Upper lobe of left lung (tissue), 4 donors: ENCODE measurements around the gene GOT2.
"Not testable (repeated sequence)": the region's sequence is repeated elsewhere in the genome, so short reads cannot be mapped to it uniquely, and the experiment has no call there.

Experiments used
- EP300 ChIP-seq, 4 donors: sonication (generic); formaldehyde crosslinking; IDR thresholded peaks; one replicate each; pipeline ENCODE4 v1.5.1; 2017; ENCODE audit warnings: antibody characterized with exemption in 4 of 4, control low read depth in 2 of 4
- POLR2A ChIP-seq, 4 donors: fragments of 450-650 bp; IDR thresholded peaks; one replicate each; pipeline ENCODE4 v1.5.1; 2016 to 2017; ENCODE audit warnings: antibody characterized with exemption in 4 of 4, mild to moderate bottlenecking in 2 of 4
- POLR2AphosphoS5 ChIP-seq, 2 donors: sonication (generic); formaldehyde crosslinking; IDR thresholded peaks; one replicate each; pipeline ENCODE4 v1.5.1; 2017; ENCODE audit warnings: antibody characterized with exemption in 2 of 2
- TF ChIP-seq, protein P1 (sequence below), 6 experiments: fragments of 450-650 bp in 4 of 6; fragments of 200-600 bp in 2 of 6; sonication (generic) in 2 of 6; IDR thresholded peaks; one replicate each; pipeline ENCODE4 v1.5.1; 2016 to 2019; ENCODE audit warnings: antibody characterized with exemption in 6 of 6

DNA sequence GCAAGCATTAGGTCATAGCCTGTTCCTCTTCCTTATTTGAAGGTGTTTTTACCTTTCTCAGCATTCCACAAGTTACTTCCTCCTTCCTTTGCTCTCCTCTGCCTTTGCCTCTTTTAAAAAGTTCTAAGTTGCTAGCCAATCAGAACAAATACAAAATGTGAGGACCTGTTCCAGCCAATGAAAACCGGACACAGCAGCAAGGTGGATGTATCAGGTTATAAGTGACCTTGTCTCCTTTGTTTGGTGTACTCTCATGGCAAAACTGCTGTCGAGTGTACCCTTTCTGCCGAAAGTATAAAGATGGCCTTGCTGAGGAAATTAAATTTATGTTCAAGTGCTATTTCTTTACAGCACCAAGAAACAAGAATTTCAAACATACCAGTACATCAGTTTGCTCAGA is 2.2 kb upstream of the GOT2 start:
- TF ChIP-seq, protein P1, sequence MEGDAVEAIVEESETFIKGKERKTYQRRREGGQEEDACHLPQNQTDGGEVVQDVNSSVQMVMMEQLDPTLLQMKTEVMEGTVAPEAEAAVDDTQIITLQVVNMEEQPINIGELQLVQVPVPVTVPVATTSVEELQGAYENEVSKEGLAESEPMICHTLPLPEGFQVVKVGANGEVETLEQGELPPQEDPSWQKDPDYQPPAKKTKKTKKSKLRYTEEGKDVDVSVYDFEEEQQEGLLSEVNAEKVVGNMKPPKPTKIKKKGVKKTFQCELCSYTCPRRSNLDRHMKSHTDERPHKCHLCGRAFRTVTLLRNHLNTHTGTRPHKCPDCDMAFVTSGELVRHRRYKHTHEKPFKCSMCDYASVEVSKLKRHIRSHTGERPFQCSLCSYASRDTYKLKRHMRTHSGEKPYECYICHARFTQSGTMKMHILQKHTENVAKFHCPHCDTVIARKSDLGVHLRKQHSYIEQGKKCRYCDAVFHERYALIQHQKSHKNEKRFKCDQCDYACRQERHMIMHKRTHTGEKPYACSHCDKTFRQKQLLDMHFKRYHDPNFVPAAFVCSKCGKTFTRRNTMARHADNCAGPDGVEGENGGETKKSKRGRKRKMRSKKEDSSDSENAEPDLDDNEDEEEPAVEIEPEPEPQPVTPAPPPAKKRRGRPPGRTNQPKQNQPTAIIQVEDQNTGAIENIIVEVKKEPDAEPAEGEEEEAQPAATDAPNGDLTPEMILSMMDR (IDR thresholded peaks at IDR 0.05) = not testable (repeated sequence)
- not testable (repeated sequence) for TF ChIP-seq POLR2AphosphoS5, EP300, POLR2A (IDR thresholded peaks at IDR 0.05)
